HepG2 (cell line): ENCODE measurements around the gene UNC93A.

ENCODE experiments used
- EHMT2 ChIP-seq: fragments of 200-600 bp; sonication (generic); IDR thresholded peaks from 2 replicates; pipeline ENCODE4 v1.7.0; 2017; ENCODE audit warnings: antibody characterized with exemption, low read depth, low read length, borderline replicate concordance
- EZH2 ChIP-seq: conservative IDR thresholded peaks from 2 replicates; pipeline ENCODE4 v1.6.1; 2012; ENCODE audit warnings: mild to moderate bottlenecking, low read depth, low read length, moderate library complexity
- FOXK2 ChIP-seq: fragments of 450-650 bp; IDR thresholded peaks from 2 replicates; pipeline ENCODE4 v1.6.1; 2016
- GPN1 ChIP-seq: sonication (generic); formaldehyde crosslinking; IDR thresholded peaks from 2 replicates; pipeline ENCODE4 v1.5.1; 2020; ENCODE audit warnings: missing genetic modification reagents, borderline replicate concordance
- ZFP1 ChIP-seq: IDR thresholded peaks from 2 replicates; pipeline ENCODE4 v1.6.1; 2016
- ZNF274 ChIP-seq: sonication (generic); formaldehyde crosslinking; IDR thresholded peaks from 2 replicates; pipeline ENCODE4 v1.5.1; 2020; ENCODE audit warnings: mild to moderate bottlenecking, missing genetic modification reagents
- TF ChIP-seq, protein P1 (sequence below): sonication (generic); formaldehyde crosslinking; IDR thresholded peaks from 2 replicates; pipeline ENCODE4 v1.4.0; 2020; ENCODE audit warnings: missing genetic modification reagents, borderline replicate concordance
- TF ChIP-seq, protein P2 (sequence below): sonication (generic); formaldehyde crosslinking; IDR thresholded peaks from 2 replicates; pipeline ENCODE4 v1.5.0; 2020; ENCODE audit warnings: mild to moderate bottlenecking, missing genetic modification reagents, moderate library complexity
- TF ChIP-seq, protein P3 (sequence below): IDR thresholded peaks from 2 replicates; pipeline ENCODE4 v1.6.1; 2016

- TF ChIP-seq, protein P1, sequence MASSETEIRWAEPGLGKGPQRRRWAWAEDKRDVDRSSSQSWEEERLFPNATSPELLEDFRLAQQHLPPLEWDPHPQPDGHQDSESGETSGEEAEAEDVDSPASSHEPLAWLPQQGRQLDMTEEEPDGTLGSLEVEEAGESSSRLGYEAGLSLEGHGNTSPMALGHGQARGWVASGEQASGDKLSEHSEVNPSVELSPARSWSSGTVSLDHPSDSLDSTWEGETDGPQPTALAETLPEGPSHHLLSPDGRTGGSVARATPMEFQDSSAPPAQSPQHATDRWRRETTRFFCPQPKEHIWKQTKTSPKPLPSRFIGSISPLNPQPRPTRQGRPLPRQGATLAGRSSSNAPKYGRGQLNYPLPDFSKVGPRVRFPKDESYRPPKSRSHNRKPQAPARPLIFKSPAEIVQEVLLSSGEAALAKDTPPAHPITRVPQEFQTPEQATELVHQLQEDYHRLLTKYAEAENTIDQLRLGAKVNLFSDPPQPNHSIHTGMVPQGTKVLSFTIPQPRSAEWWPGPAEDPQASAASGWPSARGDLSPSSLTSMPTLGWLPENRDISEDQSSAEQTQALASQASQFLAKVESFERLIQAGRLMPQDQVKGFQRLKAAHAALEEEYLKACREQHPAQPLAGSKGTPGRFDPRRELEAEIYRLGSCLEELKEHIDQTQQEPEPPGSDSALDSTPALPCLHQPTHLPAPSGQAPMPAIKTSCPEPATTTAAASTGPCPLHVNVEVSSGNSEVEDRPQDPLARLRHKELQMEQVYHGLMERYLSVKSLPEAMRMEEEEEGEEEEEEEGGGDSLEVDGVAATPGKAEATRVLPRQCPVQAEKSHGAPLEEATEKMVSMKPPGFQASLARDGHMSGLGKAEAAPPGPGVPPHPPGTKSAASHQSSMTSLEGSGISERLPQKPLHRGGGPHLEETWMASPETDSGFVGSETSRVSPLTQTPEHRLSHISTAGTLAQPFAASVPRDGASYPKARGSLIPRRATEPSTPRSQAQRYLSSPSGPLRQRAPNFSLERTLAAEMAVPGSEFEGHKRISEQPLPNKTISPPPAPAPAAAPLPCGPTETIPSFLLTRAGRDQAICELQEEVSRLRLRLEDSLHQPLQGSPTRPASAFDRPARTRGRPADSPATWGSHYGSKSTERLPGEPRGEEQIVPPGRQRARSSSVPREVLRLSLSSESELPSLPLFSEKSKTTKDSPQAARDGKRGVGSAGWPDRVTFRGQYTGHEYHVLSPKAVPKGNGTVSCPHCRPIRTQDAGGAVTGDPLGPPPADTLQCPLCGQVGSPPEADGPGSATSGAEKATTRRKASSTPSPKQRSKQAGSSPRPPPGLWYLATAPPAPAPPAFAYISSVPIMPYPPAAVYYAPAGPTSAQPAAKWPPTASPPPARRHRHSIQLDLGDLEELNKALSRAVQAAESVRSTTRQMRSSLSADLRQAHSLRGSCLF (CRISPR knock-in tag), result no peak
- TF ChIP-seq FOXK2 (no peak), GPN1 (no peak), EZH2 (no peak), ZFP1 (CRISPR knock-in tag) (no peak), ZNF274 (CRISPR knock-in tag) (no peak), EHMT2 (no peak)
- TF ChIP-seq, protein P2, sequence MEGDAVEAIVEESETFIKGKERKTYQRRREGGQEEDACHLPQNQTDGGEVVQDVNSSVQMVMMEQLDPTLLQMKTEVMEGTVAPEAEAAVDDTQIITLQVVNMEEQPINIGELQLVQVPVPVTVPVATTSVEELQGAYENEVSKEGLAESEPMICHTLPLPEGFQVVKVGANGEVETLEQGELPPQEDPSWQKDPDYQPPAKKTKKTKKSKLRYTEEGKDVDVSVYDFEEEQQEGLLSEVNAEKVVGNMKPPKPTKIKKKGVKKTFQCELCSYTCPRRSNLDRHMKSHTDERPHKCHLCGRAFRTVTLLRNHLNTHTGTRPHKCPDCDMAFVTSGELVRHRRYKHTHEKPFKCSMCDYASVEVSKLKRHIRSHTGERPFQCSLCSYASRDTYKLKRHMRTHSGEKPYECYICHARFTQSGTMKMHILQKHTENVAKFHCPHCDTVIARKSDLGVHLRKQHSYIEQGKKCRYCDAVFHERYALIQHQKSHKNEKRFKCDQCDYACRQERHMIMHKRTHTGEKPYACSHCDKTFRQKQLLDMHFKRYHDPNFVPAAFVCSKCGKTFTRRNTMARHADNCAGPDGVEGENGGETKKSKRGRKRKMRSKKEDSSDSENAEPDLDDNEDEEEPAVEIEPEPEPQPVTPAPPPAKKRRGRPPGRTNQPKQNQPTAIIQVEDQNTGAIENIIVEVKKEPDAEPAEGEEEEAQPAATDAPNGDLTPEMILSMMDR (CRISPR knock-in tag), result no peak
- TF ChIP-seq, protein P3, sequence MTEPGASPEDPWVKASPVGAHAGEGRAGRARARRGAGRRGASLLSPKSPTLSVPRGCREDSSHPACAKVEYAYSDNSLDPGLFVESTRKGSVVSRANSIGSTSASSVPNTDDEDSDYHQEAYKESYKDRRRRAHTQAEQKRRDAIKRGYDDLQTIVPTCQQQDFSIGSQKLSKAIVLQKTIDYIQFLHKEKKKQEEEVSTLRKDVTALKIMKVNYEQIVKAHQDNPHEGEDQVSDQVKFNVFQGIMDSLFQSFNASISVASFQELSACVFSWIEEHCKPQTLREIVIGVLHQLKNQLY (CRISPR knock-in tag), result no peak
Measured at GRCh38 chr6:167258646-167259045, 32.5 kb upstream of the UNC93A start.
